Endothelial cell (in vitro differentiated cells): ENCODE measurements around the gene ETF1. TPM values are rescaled to one million over a fixed set of nuclear protein-coding genes. Genes with fewer than 3 reads are reported as not detected.

Experiments used
- DNase-seq: peaks from one replicate; pipeline ENCODE4 v3.0.0; 2021; ENCODE audit warnings: low spot score
- H3K27ac Mint-ChIP-seq: one replicate; pipeline ENCODE4 v1.8.0; 2021; ENCODE audit warnings: mixed read lengths, inconsistent platforms; ENCODE audit not compliant: unreplicated experiment
- H3K27me3 Mint-ChIP-seq: one replicate; pipeline ENCODE4 v1.8.0; 2021; ENCODE audit warnings: mild to moderate bottlenecking, moderate library complexity, mixed read lengths, inconsistent platforms; ENCODE audit not compliant: unreplicated experiment
- H3K36me3 Mint-ChIP-seq: one replicate; pipeline ENCODE4 v1.8.0; 2021; ENCODE audit warnings: mild to moderate bottlenecking, low read depth, mixed read lengths, inconsistent platforms; ENCODE audit not compliant: unreplicated experiment
- H3K4me1 Mint-ChIP-seq: one replicate; pipeline ENCODE4 v1.8.0; 2021; ENCODE audit warnings: mild to moderate bottlenecking, mixed read lengths, inconsistent platforms; ENCODE audit not compliant: unreplicated experiment
- H3K4me3 Mint-ChIP-seq: one replicate; pipeline ENCODE4 v1.8.0; 2021; ENCODE audit warnings: mild to moderate bottlenecking, mixed read lengths, inconsistent platforms; ENCODE audit not compliant: unreplicated experiment
- H3K9me3 Mint-ChIP-seq: one replicate; pipeline ENCODE4 v1.8.0; 2021; ENCODE audit warnings: mixed read lengths, inconsistent platforms; ENCODE audit not compliant: unreplicated experiment
- CTCF ChIP-seq: fragments of 200-600 bp; sonication (generic); IDR thresholded peaks from one replicate; pipeline ENCODE4 v1.5.0; 2021; ENCODE audit warnings: antibody characterized with exemption; ENCODE audit not compliant: unreplicated experiment
- total RNA-seq: library from RNA; stranded (reverse); fragmentation: NEBNext Ultra II Directional; extraction: Animal tissue kit (Norgen Biotek cat#: 25700); gene quantifications from one replicate; pipeline ENCODE4 v1.2.1, GENCODE V29; 2021; ENCODE audit not compliant: unreplicated experiment

Gene ETF1
- total RNA-seq, 1 donor from 2014 or later = 84.7 TPM

GRCh38 chr5:138470322-138471051 is 72.5 kb downstream of the ETF1 start:
- Mint-ChIP-seq H3K4me3 (no peak overlapping the region), H3K36me3 (peaks cover 6% of the 10 kb centered on the region), H3K4me1 (peaks cover 2% of the 10 kb centered on the region), H3K27ac (no peak overlapping the region), H3K9me3 (peaks cover 4% of the 10 kb centered on the region), H3K27me3 (peaks cover 27% of the 10 kb centered on the region)
- TF ChIP-seq CTCF = no peak
- no peak for DNase-seq

GRCh38 chr5:138469540-138470321 is 73.3 kb downstream of the ETF1 start:
- Mint-ChIP-seq H3K27me3 (peaks cover 27% of the 10 kb centered on the region), H3K4me3 (no peak overlapping the region), H3K9me3 (peaks cover 4% of the 10 kb centered on the region), H3K36me3 (peaks cover 6% of the 10 kb centered on the region), H3K27ac (no peak overlapping the region), H3K4me1 (peaks cover 2% of the 10 kb centered on the region)
- DNase-seq = no peak
- TF ChIP-seq CTCF = no peak

GRCh38 chr5:138468966-138469539 is 74.0 kb downstream of the ETF1 start:
- peaks cover 27% of the 10 kb centered on the region for H3K27me3 Mint-ChIP-seq
- H3K36me3 Mint-ChIP-seq = peaks cover 6% of the 10 kb centered on the region
- no peak for DNase-seq
- no peak for TF ChIP-seq CTCF
- H3K4me3 Mint-ChIP-seq = no peak overlapping the region
- H3K27ac Mint-ChIP-seq = no peak overlapping the region
- H3K4me1 Mint-ChIP-seq = peaks cover 2% of the 10 kb centered on the region
- peaks cover 4% of the 10 kb centered on the region for H3K9me3 Mint-ChIP-seq

- H3K4me1 Mint-ChIP-seq = peaks cover 2% of the 10 kb centered on the region
- H3K27ac Mint-ChIP-seq = no peak overlapping the region
- DNase-seq = no peak
- H3K4me3 Mint-ChIP-seq = peak overlapping the region; percentile 34
- peaks cover 27% of the 10 kb centered on the region for H3K27me3 Mint-ChIP-seq
- H3K9me3 Mint-ChIP-seq = peaks cover 4% of the 10 kb centered on the region
- peaks cover 6% of the 10 kb centered on the region for H3K36me3 Mint-ChIP-seq
- TF ChIP-seq CTCF = no peak
These were observed 74.7 kb downstream of the ETF1 start for GRCh38 chr5:138468133-138468965.
